ENCODE measurements around the gene GAGE13. TPM values are rescaled to one million over a fixed set of nuclear protein-coding genes. Genes with fewer than 3 reads are reported as not detected.

Gene GAGE13
- total and polyA plus RNA-seq, 2 of the 8 experiments (the other 6 are each of a cell fraction or from before 2014, with no cell fraction given), result not detected

GRCh38 chrX:49282647-49283011, 48.8 kb upstream of the GAGE13 start (continued):
- TF ChIP-seq CHD7 (IDR thresholded peaks at IDR 0.05; ENCODE audit: insufficient replicate concordance, low read length), result no peak
- TF ChIP-seq RNF2 (IDR thresholded peaks at IDR 0.05; ENCODE audit: borderline replicate concordance, low read depth, low read length, missing control alignments, poor library complexity, severe bottlenecking), result no peak
- no peak for TF ChIP-seq TEAD4 (IDR thresholded peaks at IDR 0.05; ENCODE audit: low read depth, low read length)
- no peak for TF ChIP-seq POLR2A (IDR thresholded peaks at IDR 0.05; ENCODE audit: control extremely low read depth in 1 of 2, low read depth in 2 of 2, low read length in 2 of 2)
- TF ChIP-seq HDAC2 (IDR thresholded peaks at IDR 0.05; ENCODE audit: borderline replicate concordance in 1 of 2, low read depth in 2 of 2, low read length in 2 of 2), result no peak
- TF ChIP-seq BCL11A (IDR thresholded peaks at IDR 0.05; ENCODE audit: low read depth in 2 of 2, low read length in 2 of 2), result no peak
- no peak for TF ChIP-seq EZH2 (IDR thresholded peaks at IDR 0.05; ENCODE audit: low read depth, low read length, severe bottlenecking)
- no peak for TF ChIP-seq MAFK (IDR thresholded peaks at IDR 0.05; ENCODE audit: low read depth, low read length)
- no peak for TF ChIP-seq SP1 (IDR thresholded peaks at IDR 0.05; ENCODE audit: low read depth, low read length)
- TF ChIP-seq CREB1 (IDR thresholded peaks at IDR 0.05), result 0 out of 2 replicates have a peak, but pooled peaks have one; percentile 38
- TF ChIP-seq EP300 (IDR thresholded peaks at IDR 0.05; ENCODE audit: borderline replicate concordance in 1 of 2, low read depth in 2 of 2, low read length in 2 of 2), result no peak
- no peak for TF ChIP-seq TBP (IDR thresholded peaks at IDR 0.05; ENCODE audit: low read depth, low read length)
